Pons (tissue), 1 donor: ENCODE data around the gene TMEM80.
"Not testable (repeated sequence)": the region's sequence is repeated elsewhere in the genome, so short reads cannot be mapped to it uniquely, and the experiment has no call there.

Experiments
- DNase-seq: peaks from one replicate; pipeline ENCODE4 v3.0.0-alpha.2; 2016; ENCODE audit warnings: low spot score

Gene TMEM80

DNA sequence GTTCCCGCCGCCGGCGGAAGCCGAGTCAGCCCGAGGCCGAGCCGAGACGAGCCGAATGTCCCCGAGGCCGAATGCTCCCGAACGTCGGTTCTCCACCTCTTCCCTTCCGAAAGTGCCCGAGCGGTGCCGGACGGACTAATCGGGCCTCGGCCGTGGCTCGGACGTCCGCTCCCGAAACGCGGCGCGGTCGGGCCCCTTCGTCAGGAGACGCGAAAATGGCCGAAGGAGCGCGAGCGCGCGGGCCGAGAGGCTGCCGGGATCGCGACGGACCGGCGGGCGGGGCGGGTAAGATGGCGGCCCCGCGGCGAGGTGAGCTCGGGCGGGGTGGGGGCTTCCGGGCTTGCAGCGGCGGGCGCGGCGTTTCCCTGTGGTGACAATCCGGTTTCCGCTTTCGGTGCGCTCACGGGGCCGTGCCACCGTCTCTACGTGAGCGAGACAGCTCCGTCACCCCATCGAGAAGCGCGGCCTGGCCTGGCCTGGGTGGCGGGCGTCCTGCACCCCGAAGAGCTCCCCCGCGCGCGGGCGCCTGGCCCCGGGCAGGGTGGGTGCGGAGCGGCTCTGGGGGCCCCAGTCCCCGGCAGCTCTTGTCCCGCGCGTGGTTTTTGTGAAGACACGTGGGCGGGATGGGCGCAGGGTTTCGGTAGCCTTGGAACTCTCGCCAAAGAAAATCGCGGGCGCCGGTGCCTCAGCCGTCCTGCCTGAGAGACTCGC, at the start of gene TMEM80:
TSS of gene TMEM80 (plus strand) at position 279 of the 711 bp plus-strand sequence. CDS start at position 291, 12 bp downstream.
- peak; percentile 98 for DNase-seq

- no peak for DNase-seq
Measured at GRCh38 chr11:646214-646613, 49.4 kb upstream of the TMEM80 start.

GRCh38 chr11:647672-648158, 47.9 kb upstream of the TMEM80 start:
- not testable (repeated sequence) for DNase-seq

GRCh38 chr11:650482-650881, 45.1 kb upstream of the TMEM80 start:
- DNase-seq: no peak

DNA sequence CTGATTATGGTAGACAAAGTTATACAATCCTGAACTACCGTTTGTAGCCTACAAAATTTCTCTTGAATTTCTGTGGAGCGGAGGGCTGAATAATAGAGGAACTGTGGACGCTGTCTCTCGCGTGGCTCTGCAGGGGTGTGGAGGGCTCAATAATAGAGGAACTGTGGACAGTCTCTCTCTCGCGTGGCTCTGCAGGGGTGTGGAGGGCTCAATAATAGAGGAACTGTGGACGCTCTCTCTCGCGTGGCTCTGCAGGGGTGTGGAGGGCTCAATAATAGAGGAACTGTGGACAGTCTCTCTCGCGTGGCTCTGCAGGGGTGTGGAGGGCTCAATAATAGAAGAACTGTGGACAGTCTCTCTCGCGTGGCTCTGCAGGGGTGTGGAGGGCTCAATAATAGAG, 42.5 kb upstream of the TMEM80 start:
- not testable (repeated sequence) for DNase-seq

- DNase-seq: no peak
Measured at GRCh38 chr11:653837-654236, 41.8 kb upstream of the TMEM80 start.

DNA sequence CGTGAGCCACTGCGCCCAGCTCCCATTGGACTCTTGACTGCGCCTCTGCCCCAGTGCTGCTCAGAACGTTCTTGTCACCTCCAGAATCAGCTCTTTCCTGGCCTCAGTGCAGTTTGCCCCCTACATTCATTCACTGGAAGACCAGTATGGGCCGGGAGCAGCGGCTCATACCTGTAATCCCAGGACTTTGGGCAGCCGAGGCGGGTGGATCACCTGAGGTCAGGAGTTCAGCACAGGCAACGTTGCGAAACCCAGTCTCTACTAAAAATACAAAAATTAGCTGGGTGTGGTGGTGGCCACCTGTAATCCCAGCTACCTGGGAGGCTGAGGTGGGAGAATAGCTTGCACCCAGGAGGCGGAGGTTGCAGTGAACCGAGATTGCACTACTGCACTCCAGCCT, 41.2 kb upstream of the TMEM80 start:
- DNase-seq: not testable (repeated sequence)

GRCh38 chr11:655036-655726, 40.4 kb upstream of the TMEM80 start:
- DNase-seq: no peak

DNA sequence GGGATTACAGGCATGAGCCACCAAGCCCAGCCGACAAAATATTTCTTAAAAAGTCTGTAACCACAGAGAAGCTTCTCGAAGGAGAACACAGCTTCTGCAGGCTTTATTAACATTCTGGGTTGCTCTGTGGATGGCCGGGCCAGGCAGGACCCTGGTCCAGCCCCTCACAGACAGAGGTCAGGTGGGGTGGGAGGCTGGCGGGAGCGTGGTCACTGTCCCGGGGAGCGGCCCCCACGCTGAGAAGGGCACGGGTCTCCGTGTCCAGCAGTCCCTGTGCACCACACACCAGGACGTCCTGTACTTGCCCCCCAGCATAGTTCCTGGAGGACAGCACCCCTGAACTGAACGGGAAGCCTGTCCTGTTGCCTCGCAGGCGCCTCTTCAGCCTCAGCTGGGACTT, 39.2 kb upstream of the TMEM80 start:
- no peak for DNase-seq

GRCh38 chr11:656866-657265, 38.8 kb upstream of the TMEM80 start:
- no peak for DNase-seq

DNA sequence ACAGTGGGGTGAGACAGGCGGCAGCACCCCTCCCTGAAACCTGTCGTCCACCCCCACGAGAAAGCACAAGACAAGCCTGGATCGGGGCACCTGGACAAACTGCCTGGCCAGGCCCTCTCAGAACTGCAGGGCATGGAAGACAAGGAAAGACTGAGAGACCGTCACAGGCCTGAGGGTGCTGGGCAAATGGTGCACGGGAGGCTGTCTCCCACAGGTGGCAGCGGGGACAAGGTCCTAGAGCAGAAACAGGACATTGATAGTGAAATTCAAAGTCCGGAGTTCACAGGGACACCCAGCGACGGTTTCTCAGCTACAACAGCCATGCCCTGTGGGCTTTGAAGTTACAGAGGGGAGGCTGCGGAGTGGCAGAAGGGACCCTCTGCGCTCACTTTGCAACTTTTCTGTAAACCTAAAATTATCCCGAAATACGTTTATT, 37.9 kb upstream of the TMEM80 start:
- no peak for DNase-seq

DNA sequence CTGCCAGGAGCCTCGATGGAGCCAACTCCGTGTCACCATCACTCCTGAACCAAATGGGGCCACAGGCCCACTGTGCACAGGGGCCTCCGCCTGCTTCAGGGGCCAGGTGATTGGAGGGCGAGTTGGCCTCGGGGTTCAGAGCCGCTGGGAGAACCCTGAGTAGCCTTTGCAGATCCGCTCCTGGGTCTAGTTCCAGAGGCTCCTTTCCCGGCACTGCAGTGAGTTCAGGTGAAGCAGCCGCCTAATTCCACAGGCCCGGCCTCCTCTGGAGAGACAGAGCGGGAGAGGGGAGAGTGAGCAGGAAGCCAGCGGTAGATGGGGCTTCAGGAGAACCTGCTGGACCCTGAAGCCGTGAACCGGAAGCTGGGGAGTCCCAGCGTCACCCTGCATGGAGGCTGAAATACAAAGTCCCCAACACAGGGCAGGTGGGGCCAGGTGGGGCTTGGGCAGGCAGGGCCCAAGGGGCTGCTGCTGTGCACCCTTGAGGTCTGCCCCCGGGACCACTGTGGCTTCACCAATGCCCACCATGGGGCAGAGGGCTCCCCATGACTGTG, 36.0 kb upstream of the TMEM80 start:
- DNase-seq: no peak

- DNase-seq: no peak
Measured at GRCh38 chr11:660281-660680, 35.3 kb upstream of the TMEM80 start.

GRCh38 chr11:660681-661444, 34.8 kb upstream of the TMEM80 start:
- DNase-seq: no peak

DNA sequence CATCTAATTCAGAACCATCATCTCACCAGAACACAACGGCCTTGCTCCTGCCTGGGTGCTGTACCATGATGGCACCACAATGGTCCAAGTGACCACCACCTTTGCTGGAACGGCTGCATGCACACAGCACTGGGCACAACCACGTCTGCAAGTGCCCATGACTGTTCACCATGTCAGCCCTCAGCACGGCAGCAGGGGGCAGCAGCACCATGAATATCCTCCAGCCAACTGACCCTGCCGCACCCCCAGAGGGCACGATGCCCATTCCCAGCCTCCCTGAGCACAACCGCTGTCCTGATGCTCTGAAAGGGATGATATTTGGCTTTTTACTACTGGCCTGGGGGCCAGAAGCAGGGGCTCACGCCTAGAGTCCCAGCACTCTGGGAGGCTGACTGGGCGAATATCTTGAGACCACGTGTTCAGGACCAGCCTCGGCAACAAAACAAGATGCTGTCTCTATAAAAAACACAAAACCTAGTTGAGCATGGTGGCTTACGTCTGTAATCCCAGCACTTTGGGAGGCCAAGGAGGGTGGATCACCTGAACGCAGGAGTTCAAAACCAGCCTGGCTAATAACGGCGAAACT, 32.8 kb upstream of the TMEM80 start:
- DNase-seq: peak; percentile 48

- no peak for DNase-seq
Measured at GRCh38 chr11:665062-665703, 30.4 kb upstream of the TMEM80 start.

DNA sequence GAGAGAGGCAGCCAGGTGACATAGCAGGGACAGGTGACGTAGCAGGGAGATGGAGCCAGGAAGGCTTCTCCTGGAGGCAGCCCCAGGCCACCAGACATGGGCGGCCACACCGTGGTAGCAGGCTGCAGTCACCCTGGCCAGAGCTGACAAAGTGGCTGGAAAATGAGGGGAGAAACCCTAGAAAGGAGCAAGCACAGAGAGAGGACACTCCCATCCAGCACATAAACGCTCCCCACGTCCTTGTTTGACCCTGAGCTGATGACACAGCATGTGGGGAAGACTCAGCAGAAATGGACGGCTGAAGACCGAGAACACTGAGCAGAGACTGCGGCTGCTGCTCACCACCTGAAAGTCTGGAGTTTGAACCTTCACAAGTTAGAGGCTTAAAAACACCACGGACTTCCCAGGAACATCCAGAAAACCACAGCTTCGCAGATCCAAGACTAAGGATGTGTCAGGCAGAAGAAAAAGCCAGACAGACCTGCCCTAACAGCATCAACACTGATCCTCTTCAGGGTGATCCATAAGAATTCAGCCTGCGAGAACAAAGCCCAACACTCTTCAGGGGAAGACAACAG, 29.8 kb upstream of the TMEM80 start:
- no peak for DNase-seq

GRCh38 chr11:673866-674265, 21.8 kb upstream of the TMEM80 start:
- DNase-seq: no peak

DNA sequence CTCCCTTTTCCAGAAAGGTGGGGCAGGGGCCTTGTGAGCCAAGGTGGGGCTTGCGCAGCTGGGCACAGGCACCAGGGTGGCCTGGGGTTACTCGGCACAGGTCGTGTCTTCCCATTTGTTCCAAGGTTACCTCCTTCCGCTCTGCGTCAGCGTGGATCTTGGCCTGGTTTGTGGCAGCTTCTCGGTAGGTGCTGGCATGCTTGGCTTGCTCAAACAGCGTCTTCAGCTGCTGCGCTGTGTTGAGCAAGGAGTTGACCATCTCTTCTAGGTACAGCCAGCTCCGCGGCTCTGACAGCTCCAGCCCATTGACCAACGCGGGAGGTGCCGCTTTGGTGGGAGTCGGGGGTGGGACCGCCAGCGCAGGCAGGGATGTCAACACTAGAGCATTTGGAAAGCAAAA, 21.2 kb upstream of the TMEM80 start:
- DNase-seq: no peak

GRCh38 chr11:678297-678696, 17.3 kb upstream of the TMEM80 start:
- no peak for DNase-seq
